B cell (primary cell): ENCODE results near the gene PDK4.

Experiments
- CTCF ChIP-seq: fragments of 200-600 bp; IDR thresholded peaks from one replicate; pipeline ENCODE4 v1.8.0; 2022; ENCODE audit warnings: antibody characterized with exemption, mild to moderate bottlenecking
- EZH2 ChIP-seq: IDR thresholded peaks from 2 replicates; pipeline ENCODE4 v1.6.1; 2012; ENCODE audit warnings: borderline replicate concordance, low read depth, mild to moderate bottlenecking, moderate library complexity, low read length; ENCODE audit not compliant: insufficient read depth, poor library complexity, severe bottlenecking

DNA sequence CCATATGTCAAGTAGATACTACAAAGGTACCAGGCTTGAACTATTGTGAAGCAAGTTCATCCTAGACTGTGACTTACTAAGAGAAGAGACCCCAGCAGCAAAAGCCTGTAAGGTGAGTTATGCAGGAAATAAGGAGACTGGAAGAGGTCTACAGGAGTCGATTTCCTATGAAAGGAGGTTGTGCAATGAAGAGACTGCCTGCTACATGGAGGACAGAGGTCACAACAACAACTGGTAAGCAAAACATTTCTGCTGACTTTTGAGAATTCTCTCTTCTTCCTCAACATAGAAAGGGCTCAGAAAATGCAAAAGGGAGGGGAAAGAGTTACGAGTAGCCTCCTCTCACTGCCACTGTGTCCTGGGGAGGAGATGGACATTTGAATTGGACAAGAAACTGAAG lies 42.4 kb downstream of the PDK4 start:
- TF ChIP-seq CTCF, result no peak
- TF ChIP-seq EZH2, result no peak
